Right hindlimb (tissue), 1 donor: ENCODE data around the gene CBLC.

Source experiments
- DNase-seq: peaks from one replicate; pipeline ENCODE4 v3.0.0-alpha.2; 2018

The CBLC gene

GRCh38 chr19:44777715-44778347 is at the start of gene CBLC:
Gene CBLC (plus strand): TSS chr19:44777890. CDS start chr19:44777932, 42 bp downstream.
- no peak for DNase-seq

GRCh38 chr19:44728178-44728577 is 49.5 kb upstream of the CBLC start:
- DNase-seq = no peak

GRCh38 chr19:44729516-44730033 is 48.1 kb upstream of the CBLC start:
- no peak for DNase-seq

GRCh38 chr19:44731081-44731480 is 46.6 kb upstream of the CBLC start:
- no peak for DNase-seq

- DNase-seq = no peak
Measured at GRCh38 chr19:44731622-44732021, 46.1 kb upstream of the CBLC start.

- DNase-seq = no peak
Measured at GRCh38 chr19:44732235-44733014, 45.3 kb upstream of the CBLC start.

- DNase-seq = no peak
Measured at GRCh38 chr19:44734357-44734756, 43.3 kb upstream of the CBLC start.

- no peak for DNase-seq
Measured at GRCh38 chr19:44735011-44735410, 42.7 kb upstream of the CBLC start.

- DNase-seq = no peak
Measured at GRCh38 chr19:44737238-44738071, 40.2 kb upstream of the CBLC start.

- no peak for DNase-seq
Measured at GRCh38 chr19:44738136-44738535, 39.6 kb upstream of the CBLC start.

GRCh38 chr19:44738603-44739558 is 38.8 kb upstream of the CBLC start:
- no peak for DNase-seq

GRCh38 chr19:44740351-44740824 is 37.3 kb upstream of the CBLC start:
- no peak for DNase-seq

- no peak for DNase-seq
Measured at GRCh38 chr19:44741258-44741731, 36.4 kb upstream of the CBLC start.

- DNase-seq = peak; percentile 97
Measured at GRCh38 chr19:44741841-44742329, 35.8 kb upstream of the CBLC start.

GRCh38 chr19:44742330-44743061 is 35.2 kb upstream of the CBLC start:
- no peak for DNase-seq

- no peak for DNase-seq
Measured at GRCh38 chr19:44744871-44745332, 32.8 kb upstream of the CBLC start.

GRCh38 chr19:44745341-44745831 is 32.3 kb upstream of the CBLC start:
- DNase-seq = peak; percentile 90

GRCh38 chr19:44745887-44746600 is 31.6 kb upstream of the CBLC start:
- no peak for DNase-seq

GRCh38 chr19:44746616-44746945 is 31.1 kb upstream of the CBLC start:
- no peak for DNase-seq
